Measurements from ENCODE around the gene RUNDC3A.
A peak's percentile ranks its signal among the peaks of the same experiment; 100 is the strongest.

Gene RUNDC3A

DNA sequence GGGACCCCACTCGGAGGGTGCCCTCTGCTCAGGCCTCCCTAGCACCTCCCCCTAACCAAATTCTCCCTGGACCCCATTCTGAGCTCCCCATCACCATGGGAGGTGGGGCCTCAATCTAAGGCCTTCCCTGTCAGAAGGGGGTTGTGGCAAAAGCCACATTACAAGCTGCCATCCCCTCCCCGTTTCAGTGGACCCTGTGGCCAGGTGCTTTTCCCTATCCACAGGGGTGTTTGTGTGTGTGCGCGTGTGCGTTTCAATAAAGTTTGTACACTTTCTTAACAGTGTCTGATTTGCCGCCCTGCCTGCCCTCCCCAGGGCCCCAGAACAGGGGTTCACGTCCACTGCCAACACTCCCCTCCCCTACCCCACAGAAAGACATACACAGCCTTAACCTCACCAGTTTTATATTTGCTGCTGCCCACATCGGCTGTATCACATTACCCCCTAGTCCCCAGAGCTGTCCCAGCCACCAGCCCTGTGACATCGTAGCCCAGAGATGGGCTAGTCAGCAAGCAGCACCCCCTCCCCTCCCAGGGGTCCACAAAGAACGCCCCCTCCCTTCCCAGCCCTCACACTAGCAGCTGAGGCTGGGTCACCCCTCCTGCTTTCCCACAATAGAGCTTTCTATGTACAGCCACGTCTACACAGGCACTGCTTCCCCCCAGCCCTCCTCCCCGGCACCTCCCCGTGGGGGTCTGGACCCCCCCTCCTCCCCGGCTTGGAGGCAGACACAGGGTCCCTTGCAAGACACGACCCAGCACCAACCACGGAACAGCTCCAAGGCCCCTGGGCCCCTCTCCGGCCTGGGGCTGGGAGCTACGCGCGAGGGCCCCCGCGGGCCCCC, 44.6 kb downstream of the RUNDC3A start:
- TF ChIP-seq, protein P1, sequence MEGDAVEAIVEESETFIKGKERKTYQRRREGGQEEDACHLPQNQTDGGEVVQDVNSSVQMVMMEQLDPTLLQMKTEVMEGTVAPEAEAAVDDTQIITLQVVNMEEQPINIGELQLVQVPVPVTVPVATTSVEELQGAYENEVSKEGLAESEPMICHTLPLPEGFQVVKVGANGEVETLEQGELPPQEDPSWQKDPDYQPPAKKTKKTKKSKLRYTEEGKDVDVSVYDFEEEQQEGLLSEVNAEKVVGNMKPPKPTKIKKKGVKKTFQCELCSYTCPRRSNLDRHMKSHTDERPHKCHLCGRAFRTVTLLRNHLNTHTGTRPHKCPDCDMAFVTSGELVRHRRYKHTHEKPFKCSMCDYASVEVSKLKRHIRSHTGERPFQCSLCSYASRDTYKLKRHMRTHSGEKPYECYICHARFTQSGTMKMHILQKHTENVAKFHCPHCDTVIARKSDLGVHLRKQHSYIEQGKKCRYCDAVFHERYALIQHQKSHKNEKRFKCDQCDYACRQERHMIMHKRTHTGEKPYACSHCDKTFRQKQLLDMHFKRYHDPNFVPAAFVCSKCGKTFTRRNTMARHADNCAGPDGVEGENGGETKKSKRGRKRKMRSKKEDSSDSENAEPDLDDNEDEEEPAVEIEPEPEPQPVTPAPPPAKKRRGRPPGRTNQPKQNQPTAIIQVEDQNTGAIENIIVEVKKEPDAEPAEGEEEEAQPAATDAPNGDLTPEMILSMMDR (IDR thresholded peaks at IDR 0.05; ENCODE audit: insufficient read depth, low read length, missing control alignments) = no peak
- CTCF ChIA-PET = interaction anchor here (1.2 to 9.5 kb wide), 11 partner anchors 9 to 409 kb away, joined by 3 to 165 read pairs (median 6); partner anchors contain the start of gene FAM171A2
- H3K4me3 ChIP-seq (ENCODE audit: low read depth, low read length) = no peak overlapping the region
- POLR2A ChIA-PET = no interaction called here
- no peak for DNase-seq (ENCODE audit: low read depth, low spot score)

DNA sequence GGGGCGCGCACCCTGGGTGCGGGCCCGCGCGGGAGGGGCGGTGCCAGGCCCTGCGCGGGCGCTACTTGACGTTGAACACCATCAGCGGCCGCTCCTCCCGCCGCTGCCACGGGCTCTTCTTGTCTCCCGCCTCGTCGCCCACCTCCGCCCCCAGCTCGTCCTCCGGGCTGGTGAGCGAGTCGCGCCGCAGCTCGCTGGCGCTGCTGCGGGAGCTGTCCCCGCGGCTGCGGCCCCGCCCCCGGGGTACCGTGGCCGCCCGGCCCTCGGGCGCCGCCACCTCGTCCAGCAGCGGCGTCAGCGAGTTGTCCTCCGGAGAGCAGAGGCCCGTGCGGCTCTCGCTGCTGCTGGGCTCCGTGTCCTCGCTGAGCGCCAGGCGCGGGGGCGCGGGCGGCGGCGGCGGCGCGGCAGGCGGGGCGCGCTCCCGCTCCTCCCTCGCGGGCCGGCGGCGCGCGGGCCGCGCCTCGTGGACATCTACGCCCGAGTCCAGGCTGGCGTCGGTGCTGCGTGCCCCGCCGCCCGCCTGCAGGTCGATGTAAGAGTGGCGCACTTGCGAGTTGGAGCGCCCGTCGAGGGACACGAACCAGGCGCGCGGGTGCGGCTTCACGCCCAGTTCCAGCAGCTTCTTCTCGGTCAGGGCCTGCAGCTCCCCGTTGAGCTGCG, 45.4 kb downstream of the RUNDC3A start:
- TF ChIP-seq, protein P1 (IDR thresholded peaks at IDR 0.05; ENCODE audit: insufficient read depth, low read length, missing control alignments) = no peak
- DNase-seq (ENCODE audit: low read depth, low spot score) = no peak
- POLR2A ChIA-PET = no interaction called here
- H3K4me3 ChIP-seq (ENCODE audit: low read depth, low read length) = peak overlapping the region; percentile 8; the same call in 1 of the 2 replicates
- CTCF ChIA-PET = interaction anchor here (1.0 to 9.5 kb wide), 14 partner anchors 8 to 410 kb away, joined by 3 to 165 read pairs (median 5); partner anchors contain the start of genes FAM171A2 and GRN

DNA sequence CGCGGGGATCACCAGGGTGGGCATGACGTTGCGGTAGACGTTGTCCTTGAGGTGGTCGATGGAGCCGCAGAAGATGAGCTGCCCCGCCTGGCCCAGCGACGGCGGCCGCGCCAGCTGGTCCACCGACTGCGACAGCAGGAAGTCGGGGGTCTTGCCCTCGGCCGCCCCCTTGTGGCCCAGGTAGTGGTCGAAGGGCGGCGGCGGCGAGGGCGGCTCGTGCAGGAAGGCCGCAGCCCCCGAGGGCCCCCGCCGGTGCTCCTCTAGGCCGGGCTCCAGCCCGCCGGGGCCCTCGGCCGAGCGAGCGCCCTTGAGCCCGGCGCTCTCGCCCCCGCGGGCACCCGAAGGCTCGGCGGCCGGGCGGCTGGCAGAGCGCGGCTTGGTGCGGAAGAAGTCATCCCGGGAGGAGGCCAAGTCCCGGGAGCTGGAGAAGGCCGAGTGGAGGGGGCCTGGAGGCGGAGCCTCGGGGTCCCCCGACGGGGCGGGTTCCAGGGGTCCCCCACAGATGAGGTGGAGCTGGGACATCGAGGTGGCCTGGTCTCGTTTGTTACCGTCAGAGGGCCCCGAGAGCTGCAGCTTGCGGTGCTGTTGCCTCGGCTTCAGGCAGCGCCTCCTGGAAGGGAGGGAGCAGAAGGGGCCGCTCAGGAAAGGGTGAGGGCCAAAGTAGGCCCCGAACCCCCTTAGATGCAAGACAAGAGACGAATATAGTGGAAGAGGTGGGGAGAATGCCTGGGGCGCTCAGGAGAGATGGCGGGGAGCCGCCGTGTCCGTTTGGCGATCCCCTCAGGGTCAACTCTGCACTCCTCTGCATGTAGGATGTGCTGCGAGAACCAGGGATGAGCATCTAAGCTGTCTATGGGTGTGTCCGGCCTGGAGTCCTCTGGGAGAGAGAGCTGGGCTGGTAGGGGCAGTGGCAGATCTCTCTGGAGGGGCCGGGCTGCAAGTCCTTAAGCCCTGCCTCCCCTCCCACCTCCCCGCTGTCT, 46.5 kb downstream of the RUNDC3A start:
- H3K4me3 ChIP-seq (ENCODE audit: low read depth, low read length) = no peak overlapping the region
- TF ChIP-seq, protein P1 (IDR thresholded peaks at IDR 0.05; ENCODE audit: insufficient read depth, low read length, missing control alignments) = peak; percentile 39
- POLR2A ChIA-PET = no interaction called here
- DNase-seq (ENCODE audit: low read depth, low spot score) = no peak
- CTCF ChIA-PET = interaction anchor here (0.6 to 9.5 kb wide), 12 partner anchors 8 to 203 kb away, joined by 3 to 165 read pairs (median 4); partner anchors contain the start of genes FAM171A2 and GRN

DNA sequence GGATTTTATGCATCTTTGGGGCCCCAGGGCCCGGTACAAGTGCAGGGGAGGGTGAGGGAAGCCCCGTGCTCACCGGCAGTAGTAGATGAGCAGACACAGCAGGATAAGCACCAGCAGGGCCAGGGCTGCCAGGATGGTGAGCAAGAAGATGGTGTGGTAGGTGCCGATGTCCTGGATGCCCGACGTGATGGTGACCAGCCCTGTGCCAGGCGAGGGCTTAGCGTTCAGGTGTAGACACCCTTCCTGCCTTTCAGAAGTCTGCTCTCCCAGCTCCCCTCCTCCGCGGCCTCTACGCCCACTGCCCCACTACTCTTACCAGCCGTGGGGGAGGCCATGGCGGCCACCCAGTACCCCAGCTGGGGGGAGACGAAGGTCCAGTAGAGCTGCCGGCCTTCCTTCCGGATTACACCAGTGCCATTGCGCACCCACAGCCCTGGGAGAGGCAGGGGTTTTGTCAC, 47.3 kb downstream of the RUNDC3A start:
- DNase-seq (ENCODE audit: low read depth, low spot score) = no peak
- ChIA-PET CTCF (interaction anchor here (0.8 to 9.5 kb wide), 6 partner anchors 7 to 240 kb away, joined by 3 to 165 read pairs (median 8); partner anchors contain the start of genes FAM171A2 and GRN), POLR2A (no interaction called here)
- no peak overlapping the region for H3K4me3 ChIP-seq (ENCODE audit: low read depth, low read length)
- TF ChIP-seq, protein P1 (IDR thresholded peaks at IDR 0.05; ENCODE audit: insufficient read depth, low read length, missing control alignments) = no peak

DNA sequence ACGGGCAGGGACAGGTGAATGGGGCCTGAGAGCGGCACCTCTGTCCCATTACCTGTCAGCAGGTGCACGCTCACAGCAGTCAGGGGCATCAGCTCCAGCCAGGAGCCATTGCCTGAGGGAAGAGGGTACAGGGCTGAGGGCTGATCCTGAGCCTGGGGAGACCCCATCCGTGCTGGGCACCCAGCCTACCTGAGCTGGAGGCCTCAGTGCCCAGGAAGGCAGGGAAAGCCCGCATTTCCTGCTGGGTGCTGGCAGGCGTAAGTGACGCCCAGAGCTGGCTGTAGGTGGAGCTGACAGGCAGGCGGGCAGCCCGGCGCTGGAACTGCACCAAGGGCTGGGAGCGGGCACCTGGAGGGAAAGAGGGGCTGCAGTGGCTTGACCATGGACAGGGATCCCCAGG, 47.8 kb downstream of the RUNDC3A start:
- TF ChIP-seq, protein P1 (IDR thresholded peaks at IDR 0.05; ENCODE audit: insufficient read depth, low read length, missing control alignments) = no peak
- DNase-seq (ENCODE audit: low read depth, low spot score) = no peak
- ChIA-PET POLR2A (no interaction called here), CTCF (interaction anchor here (0.8 to 9.5 kb wide), 5 partner anchors 7 to 240 kb away, joined by 3 to 165 read pairs (median 16); partner anchors contain the start of genes FAM171A2 and GRN)
- H3K4me3 ChIP-seq (ENCODE audit: low read depth, low read length) = no peak overlapping the region
